IMR-90 (cell line): ENCODE results near the gene CT45A1. TPM values are rescaled to one million over a fixed set of nuclear protein-coding genes. Genes with fewer than 3 reads are reported as not detected.
"Not testable (repeated sequence)": the region's sequence is repeated elsewhere in the genome, so short reads cannot be mapped to it uniquely, and the experiment has no call there.

Experiments used
- ATAC-seq: fragments of 200-7000 bp; cut with Tn5 transposase; 2 replicates; pipeline ENCODE4 v1.9.1; 2020; ENCODE audit warnings: low read depth, mild to moderate bottlenecking, moderate library complexity
- BruUV-seq: library from RNA; stranded (reverse); fragments of 400-500 nt; replicated peaks from 2 replicates; lab custom pipeline; 2021; lab: Mats Ljungman, UMichigan
- CTCF ChIA-PET: fragments of 300-600 bp; formaldehyde crosslinking; extraction: SDS; loops from one replicate; lab custom pipeline; 2021; ENCODE audit warnings: antibody characterized with exemption; lab: Yijun Ruan, JAX
- POLR2A ChIA-PET: fragments of 300-600 bp; sonication (Branson Sonifier 250); formaldehyde crosslinking; loops from one replicate; lab custom pipeline; 2022; ENCODE audit warnings: antibody characterized with exemption; ENCODE audit not compliant: unreplicated experiment; lab: Charles Lee
- DNase-seq: peaks from one replicate; pipeline ENCODE4 v3.0.0; 2013
- H2AFZ ChIP-seq: replicated peaks from 2 replicates; pipeline ENCODE3; 2013; ENCODE audit warnings: low read length, mild to moderate bottlenecking; ENCODE audit not compliant: poor library complexity
- H2AK5ac ChIP-seq: 2 replicates; pipeline ENCODE4 v1.6.1; 2013; ENCODE audit warnings: low read depth, low read length, inconsistent platforms
- H2AK9ac ChIP-seq: replicated peaks from 2 replicates; pipeline ENCODE3; 2013; ENCODE audit warnings: mild to moderate bottlenecking, low read depth, low read length, moderate library complexity; ENCODE audit not compliant: poor library complexity
- H2BK120ac ChIP-seq: 2 replicates; pipeline ENCODE4 v1.6.1; 2013; ENCODE audit warnings: low read depth, low read length, inconsistent platforms
- H2BK15ac ChIP-seq: 3 replicates; pipeline ENCODE4 v1.6.1; 2013; ENCODE audit warnings: low read depth, low read length, inconsistent platforms
- H2BK20ac ChIP-seq: 2 replicates; pipeline ENCODE4 v1.6.1; 2013; ENCODE audit warnings: low read depth, mild to moderate bottlenecking, inconsistent platforms, low read length, moderate library complexity
- H2BK5ac ChIP-seq: 2 replicates; pipeline ENCODE4 v1.6.1; 2013; ENCODE audit warnings: mild to moderate bottlenecking, low read depth, low read length, inconsistent platforms; ENCODE audit not compliant: poor library complexity, severe bottlenecking
- H3K14ac ChIP-seq: replicated peaks from 2 replicates; pipeline ENCODE4 v1.6.1; 2013; ENCODE audit warnings: low read depth, low read length, inconsistent platforms
- H3K18ac ChIP-seq: 2 replicates; pipeline ENCODE4 v1.6.1; 2013; ENCODE audit warnings: low read depth, low read length, control low read depth
- H3K23ac ChIP-seq: 2 replicates; pipeline ENCODE4 v1.6.1; 2013; ENCODE audit warnings: low read depth, low read length, inconsistent platforms
- H3K27ac ChIP-seq: 2 replicates; pipeline ENCODE4 v1.5.1; 2013; ENCODE audit warnings: mild to moderate bottlenecking, control low read depth, low read length; ENCODE audit not compliant: insufficient read depth
- H3K27me3 ChIP-seq: 2 replicates; pipeline ENCODE4 v1.6.1; 2013; ENCODE audit warnings: low read length; ENCODE audit not compliant: control insufficient read depth, insufficient read depth
- H3K36me3 ChIP-seq: 2 replicates; pipeline ENCODE4 v1.6.1; 2013; ENCODE audit warnings: low read length, mixed read lengths; ENCODE audit not compliant: control insufficient read depth, insufficient read depth
- H3K4ac ChIP-seq: 2 replicates; pipeline ENCODE4 v1.6.1; 2013; ENCODE audit warnings: low read depth, low read length, inconsistent platforms
- H3K4me1 ChIP-seq: 2 replicates; pipeline ENCODE4 v1.6.1; 2013; ENCODE audit warnings: low read length, mixed read lengths; ENCODE audit not compliant: control insufficient read depth, insufficient read depth
- H3K4me2 ChIP-seq: 2 replicates; pipeline ENCODE4 v1.6.1; 2013; ENCODE audit warnings: low read depth, mild to moderate bottlenecking, control low read depth, low read length, moderate library complexity
- H3K4me3 ChIP-seq: 2 replicates; pipeline ENCODE4 v1.5.1; 2013; ENCODE audit warnings: low read depth, mild to moderate bottlenecking, control low read depth, low read length, moderate library complexity; ENCODE audit not compliant: insufficient read depth
- H3K56ac ChIP-seq: 2 replicates; pipeline ENCODE4 v1.6.1; 2013; ENCODE audit warnings: low read length, inconsistent platforms; ENCODE audit not compliant: insufficient read depth; ENCODE audit errors: extremely low read depth
- H3K79me1 ChIP-seq, 2 experiments: 2 replicates each; pipeline ENCODE4 v1.6.1; 2013; ENCODE audit warnings: low read length in 2 of 2, inconsistent platforms in 1 of 2, low read depth in 1 of 2
- H3K9ac ChIP-seq: 2 replicates; pipeline ENCODE4 v1.6.1; 2013; ENCODE audit warnings: low read depth, low read length, control low read depth
- H3K9me1 ChIP-seq: 2 replicates; pipeline ENCODE4 v1.6.1; 2013; ENCODE audit warnings: low read length, inconsistent platforms; ENCODE audit not compliant: insufficient read depth
- H3K9me3 ChIP-seq: 2 replicates; pipeline ENCODE4 v1.6.1; 2013; ENCODE audit warnings: low read length; ENCODE audit not compliant: control insufficient read depth, insufficient read depth
- H4K20me1 ChIP-seq: 2 replicates; pipeline ENCODE4 v1.6.1; 2013; ENCODE audit warnings: low read length, inconsistent platforms; ENCODE audit not compliant: insufficient read depth
- H4K5ac ChIP-seq: 2 replicates; pipeline ENCODE4 v1.6.1; 2013; ENCODE audit warnings: mild to moderate bottlenecking, low read depth, low read length, control low read depth
- H4K8ac ChIP-seq, 2 experiments: 2 replicates each; pipeline ENCODE4 v1.6.1; 2013; ENCODE audit warnings: low read depth in 2 of 2, low read length in 2 of 2, control low read depth in 1 of 2, inconsistent platforms in 1 of 2
- H4K91ac ChIP-seq: 2 replicates; pipeline ENCODE4 v1.6.1; 2013; ENCODE audit warnings: low read depth, low read length, inconsistent platforms; ENCODE audit not compliant: insufficient read depth
- WGBS, 2 experiments: methylation state at CpG; one replicate each; pipeline versions ENCODE4 v1.1.5 to v1.1.7; 2013; ENCODE audit warnings: missing lambda C conversion rate in 2 of 2; ENCODE audit not compliant: insufficient read length in 1 of 2; ENCODE audit errors: extremely low coverage in 2 of 2; 5-methylcytosine and 5-hydroxymethylcytosine counted together
- dilution Hi-C: fragments of 300-500 bp; cut with HindIII; formaldehyde crosslinking; loops from one replicate; pipeline ENCODE4 v1.14.3; 2018; ENCODE audit warnings: low sequenced_read_pairs; ENCODE audit not compliant: unreplicated experiment
- in situ Hi-C: fragments of 300-500 bp; cut with MboI; formaldehyde crosslinking; loops from 3 replicates; pipeline ENCODE4 v1.14.3; 2019; ENCODE audit warnings: low sequenced_read_pairs, inconsistent platforms, mixed read lengths
- intact Hi-C: fragments of 100-400 bp; cut with micrococcal nuclease; formaldehyde crosslinking; loops from 2 replicates; pipeline ENCODE4 v1.10.0; 2022
- polyA plus RNA-seq, 3 experiments: library from polyadenylated mRNA; depleted of rRNA; stranded (reverse); fragments of >200 nt; gene quantifications; 2 replicates each; pipeline ENCODE4 v1.2.3, GENCODE V29; 2012; ENCODE audit warnings: low replicate concordance in 1 of 3
- total RNA-seq: library from RNA; depleted of rRNA; stranded (reverse); fragments of >200 nt; gene quantifications from 2 replicates; pipeline ENCODE4 v1.2.3, GENCODE V29; 2012

CT45A1 gene
- total and polyA plus RNA-seq, 2 of the 4 experiments (the other 2 are of a cell fraction), result not detected

GRCh38 chrX:135744739-135745138 lies 31.3 kb downstream of the CT45A1 start:
- H3K4me2 ChIP-seq, H3K27ac ChIP-seq, H3K14ac ChIP-seq, BruUV-seq, H2BK5ac ChIP-seq, in situ Hi-C loops, ATAC-seq, CTCF ChIA-PET, intact Hi-C loops, H4K20me1 ChIP-seq, H2AK5ac ChIP-seq, H4K5ac ChIP-seq, H2BK15ac ChIP-seq, H3K9ac ChIP-seq, H3K36me3 ChIP-seq, H3K9me3 ChIP-seq, H4K91ac ChIP-seq, H3K4me3 ChIP-seq, H2AK9ac ChIP-seq, H3K9me1 ChIP-seq, dilution Hi-C loops, H3K27me3 ChIP-seq, H3K56ac ChIP-seq, H3K79me1 ChIP-seq, H2AFZ ChIP-seq, DNase-seq, POLR2A ChIA-PET, H4K8ac ChIP-seq, H3K4me1 ChIP-seq, H3K4ac ChIP-seq, H2BK120ac ChIP-seq, H3K23ac ChIP-seq, H3K18ac ChIP-seq, H2BK20ac ChIP-seq: not testable (repeated sequence)
- WGBS, 2 experiments, result no CpG with 5 or more reads among the region's 4 CpGs

GRCh38 chrX:135768091-135768490 lies 54.7 kb downstream of the CT45A1 start, which contains the start of gene CT45A3:
CT45A3 (minus strand) TSS chrX:135768191; CDS start chrX:135764444, 3,747 bp downstream.
- DNase-seq, POLR2A ChIA-PET: not testable (repeated sequence)

More at GRCh38 chrX:135768091-135768490, 54.7 kb downstream of the CT45A1 start, which contains the start of gene CT45A3:
- H2BK20ac ChIP-seq, H3K27ac ChIP-seq, intact Hi-C loops, CTCF ChIA-PET, ATAC-seq, H3K4me1 ChIP-seq, H3K4me2 ChIP-seq, H2AK5ac ChIP-seq, H3K36me3 ChIP-seq, H4K8ac ChIP-seq, H4K91ac ChIP-seq, H3K79me1 ChIP-seq, H4K20me1 ChIP-seq, H3K4ac ChIP-seq, H2BK15ac ChIP-seq, H3K56ac ChIP-seq, H3K9ac ChIP-seq, H3K27me3 ChIP-seq, H4K5ac ChIP-seq, H3K4me3 ChIP-seq, H3K9me1 ChIP-seq, H3K9me3 ChIP-seq, H3K18ac ChIP-seq, in situ Hi-C loops, H3K14ac ChIP-seq, BruUV-seq, H2BK5ac ChIP-seq, H3K23ac ChIP-seq, H2AFZ ChIP-seq, H2BK120ac ChIP-seq, H2AK9ac ChIP-seq, dilution Hi-C loops: not testable (repeated sequence)
- WGBS, 2 experiments, result no CpG with 5 or more reads among the region's 17 CpGs
